HG03045 (cell line): ENCODE measurements around the gene KCNJ9.

Experiments
- ATAC-seq: cut with Tn5 transposase; IDR thresholded peaks from one replicate; pipeline ENCODE4 v1.9.1; 2021; ENCODE audit warnings: mild to moderate bottlenecking, moderate library complexity; ENCODE audit not compliant: unreplicated experiment

Gene KCNJ9

DNA sequence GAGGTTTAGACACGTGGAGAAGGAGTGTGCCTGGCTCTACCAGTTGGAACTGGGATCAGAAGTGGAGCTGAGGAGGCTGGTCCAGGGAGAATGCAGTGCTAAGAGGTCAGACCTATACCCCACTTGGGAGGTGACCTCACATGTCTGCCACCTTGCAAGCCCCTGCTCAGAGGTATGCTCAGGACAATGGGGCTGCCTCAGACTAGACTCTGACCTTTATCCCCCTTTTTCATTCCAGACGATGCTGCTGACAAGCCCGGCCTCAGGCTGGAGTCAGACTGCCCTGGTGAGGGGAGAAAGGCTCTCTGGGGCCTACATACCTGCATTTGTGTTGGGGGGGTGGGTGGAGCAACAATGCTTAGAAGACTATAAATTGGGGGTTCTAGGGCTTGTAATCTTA, 16.6 kb upstream of the KCNJ9 start:
- ATAC-seq: no peak

DNA sequence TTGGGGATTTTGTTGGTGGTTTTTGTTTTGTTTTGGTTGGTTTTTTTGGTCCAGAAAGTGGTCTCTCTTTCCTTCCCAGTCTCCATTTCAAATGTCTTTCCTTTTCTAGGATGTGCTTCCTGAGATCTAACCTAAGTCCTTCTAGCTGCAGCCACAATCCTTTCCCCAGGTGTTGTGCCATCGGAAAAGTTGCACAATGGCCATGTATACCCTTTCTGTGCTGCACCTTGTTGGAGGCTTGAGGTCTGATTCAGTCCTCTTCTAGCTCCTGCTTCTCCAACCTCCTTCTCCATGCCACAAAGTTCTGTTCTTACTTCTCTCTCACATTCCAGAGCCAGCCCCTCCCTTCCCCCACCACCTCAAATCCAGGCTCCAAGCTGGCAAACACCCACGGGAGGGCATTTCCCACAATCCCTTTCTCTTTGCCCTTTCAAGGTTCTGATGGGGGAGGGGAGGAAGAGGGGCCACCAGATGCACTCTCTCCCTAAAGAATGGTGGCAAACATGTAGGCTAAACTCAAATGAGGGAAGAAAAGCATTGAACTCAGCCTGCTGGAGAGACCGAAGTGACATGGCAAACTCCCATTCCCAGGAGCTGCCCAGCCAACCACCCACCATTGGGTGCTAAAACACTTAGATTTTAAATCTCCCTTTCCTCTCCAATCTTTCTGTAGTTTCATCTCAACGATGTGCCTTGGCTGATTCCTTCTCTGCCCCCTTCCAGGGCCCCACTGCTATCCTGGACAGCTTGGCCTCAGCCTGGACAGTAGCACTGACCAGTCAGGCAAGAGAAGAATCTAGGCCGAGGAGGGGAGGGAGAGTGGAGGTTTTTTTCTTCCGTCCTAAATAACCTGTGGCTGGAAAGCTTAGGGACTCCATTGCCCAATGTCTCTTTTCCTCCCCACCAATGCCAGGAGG, 14.3 kb upstream of the KCNJ9 start:
- ATAC-seq: no peak

DNA sequence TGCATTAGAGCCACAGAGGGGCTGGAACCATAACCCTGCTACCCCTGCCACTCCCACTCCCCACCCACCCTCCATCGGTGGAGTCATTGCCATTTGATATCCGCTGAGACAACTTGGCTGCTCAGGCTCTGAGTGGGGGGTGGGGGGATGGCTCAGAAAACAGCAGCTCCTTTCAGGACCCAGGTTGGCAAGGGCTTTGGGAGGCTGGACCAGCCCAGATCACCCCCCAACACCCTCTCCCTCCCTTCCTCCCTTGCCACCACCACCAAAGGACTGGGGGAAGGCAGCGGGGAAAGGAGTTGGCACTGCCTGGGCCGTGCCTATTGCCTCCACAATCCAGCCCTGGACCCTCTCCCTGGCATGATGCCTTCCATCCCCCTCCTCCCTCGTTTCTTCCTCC, 13.1 kb upstream of the KCNJ9 start:
- ATAC-seq: no peak

DNA sequence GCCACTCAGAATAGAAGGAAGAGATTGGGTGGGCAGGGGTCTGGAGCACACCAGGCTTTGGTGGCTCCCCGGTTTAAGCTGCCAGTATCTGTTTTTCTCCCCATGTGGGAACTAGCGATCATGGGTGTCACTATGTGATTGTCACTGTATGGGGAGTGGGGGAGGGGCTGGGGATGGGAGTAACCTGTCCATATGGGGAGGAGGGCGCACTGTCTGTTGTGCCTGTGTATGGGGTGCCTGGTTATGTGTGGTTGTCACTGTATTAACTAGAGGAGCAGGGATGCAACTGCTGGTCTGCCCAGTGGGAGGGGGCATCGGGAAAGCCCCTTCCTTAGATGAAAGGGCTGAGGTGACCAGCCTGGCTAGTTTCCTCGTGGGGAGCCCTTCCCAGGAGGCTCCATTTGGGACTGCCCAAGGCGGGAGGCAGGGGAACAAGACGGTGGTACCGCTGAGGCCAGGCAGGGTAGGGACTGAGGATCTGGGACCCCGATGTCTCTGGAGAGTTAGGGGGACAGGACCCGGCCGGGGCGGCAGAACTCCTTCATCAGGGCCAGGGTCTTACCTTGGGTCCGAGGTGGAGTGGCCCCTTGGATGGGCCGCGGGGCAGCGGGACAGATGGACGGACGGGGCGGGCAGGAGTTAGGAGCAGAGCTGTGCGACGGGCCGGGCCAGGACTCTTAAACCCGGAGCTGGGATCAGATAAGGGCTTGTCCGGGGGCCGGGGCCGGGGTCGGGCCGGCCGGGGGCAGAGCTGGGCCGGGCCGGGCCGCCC, 11.7 kb upstream of the KCNJ9 start, which contains the start of gene KCNJ10:
Gene KCNJ10 (minus strand): TSS at position 701 of the 772 bp plus-strand sequence. CDS start 27,628 bp downstream, outside the sequence.
- ATAC-seq: no peak

DNA sequence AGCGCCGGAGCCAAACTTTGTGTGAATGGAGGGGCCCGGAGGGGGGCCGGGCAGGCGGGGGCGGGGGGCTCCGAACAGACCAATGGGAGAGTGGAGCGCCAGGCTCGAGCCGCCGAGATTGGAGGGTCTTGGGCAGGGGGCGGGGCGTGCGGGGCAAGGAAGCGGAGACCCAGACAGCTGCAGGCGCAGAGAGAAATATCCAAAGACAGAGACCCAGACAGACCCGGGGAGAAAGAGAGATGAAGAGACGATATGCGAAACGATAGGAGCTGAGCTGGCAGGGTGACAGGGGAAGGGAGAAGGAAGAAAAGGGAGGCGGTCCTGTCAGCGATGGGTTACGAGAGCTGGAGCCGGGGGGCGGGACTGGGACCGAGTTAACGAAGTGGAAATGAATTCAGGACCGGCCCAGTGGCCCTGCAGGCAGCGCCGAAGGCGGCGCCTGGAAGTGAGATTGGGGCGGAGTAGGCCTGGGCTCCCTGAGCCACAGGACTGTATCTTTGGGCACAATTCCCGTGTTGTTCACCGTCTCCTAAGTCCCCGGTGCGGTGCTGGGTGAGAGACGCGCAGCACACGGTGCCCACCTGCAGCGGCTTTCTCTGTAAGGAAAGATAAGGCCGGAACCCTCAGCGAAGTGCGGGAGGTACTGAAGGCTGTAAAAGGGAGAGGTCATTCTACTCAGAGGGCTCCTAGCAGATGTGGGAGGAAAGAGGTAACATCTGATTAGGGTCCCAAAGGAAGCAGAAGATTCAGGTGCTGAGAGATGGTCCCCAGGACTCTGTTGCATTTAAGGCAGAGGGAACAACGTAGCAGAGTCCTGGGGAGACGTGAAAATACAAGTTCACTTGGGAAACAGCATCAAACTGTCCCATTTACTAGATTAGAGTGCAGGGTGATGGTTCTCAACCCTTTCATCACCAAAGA, 10.8 kb upstream of the KCNJ9 start:
- no peak for ATAC-seq

DNA sequence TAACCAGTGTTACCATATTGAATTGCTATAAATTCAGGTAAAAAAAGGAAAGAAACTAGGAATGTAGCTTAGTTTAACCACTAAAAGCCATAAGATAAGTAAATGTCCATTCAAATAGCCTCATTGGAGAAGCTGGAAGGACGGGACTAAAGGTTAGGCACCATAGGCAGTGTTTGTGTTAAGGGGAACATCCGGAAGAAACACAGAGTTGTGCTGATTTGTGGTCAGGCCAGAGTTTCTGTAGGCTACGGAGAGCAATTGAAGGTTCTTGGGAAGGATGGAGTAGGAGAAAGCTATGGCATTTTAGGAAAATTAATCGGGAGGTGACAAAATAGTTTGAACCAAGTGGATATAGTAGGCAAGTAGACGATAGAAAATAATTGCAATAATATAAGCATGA, 10.0 kb upstream of the KCNJ9 start:
- no peak for ATAC-seq

DNA sequence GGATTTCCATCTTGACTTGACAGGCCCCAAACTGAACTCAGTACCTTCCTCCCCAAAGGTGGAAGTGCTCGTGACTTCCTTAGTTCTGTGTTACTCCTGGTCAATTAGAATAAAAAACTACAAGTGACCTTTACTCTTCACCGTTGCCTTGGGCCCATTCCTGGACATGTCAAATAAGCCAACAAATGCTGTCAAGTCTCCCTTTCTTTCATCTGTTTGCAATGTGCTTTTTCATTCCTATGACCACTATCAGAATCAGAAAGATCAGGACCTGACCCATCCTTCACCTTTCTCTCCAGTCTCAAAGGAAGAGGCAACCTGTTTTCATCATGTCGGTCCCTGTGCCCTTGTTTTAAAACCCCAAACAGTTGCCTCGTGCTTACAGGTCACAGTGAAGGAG, 6.5 kb upstream of the KCNJ9 start:
- no peak for ATAC-seq

DNA sequence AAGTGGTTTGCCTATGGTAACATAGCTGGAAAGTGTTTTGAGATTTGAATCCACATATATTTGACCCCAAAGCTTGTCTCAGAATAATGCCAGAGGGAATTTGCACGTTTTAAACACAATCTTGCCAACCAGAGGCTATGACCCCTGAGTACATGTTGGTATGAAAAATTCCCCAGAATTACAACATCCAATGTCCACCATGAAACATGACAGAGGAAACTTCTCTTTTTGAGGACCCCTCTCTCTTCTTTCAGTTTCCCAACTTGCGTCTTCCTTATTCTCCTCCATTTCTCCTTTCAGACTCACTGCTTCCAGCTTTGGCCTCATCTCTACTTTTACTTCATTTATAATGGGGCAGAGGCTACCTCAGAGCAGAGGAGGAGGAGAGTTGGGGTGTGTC, 5.5 kb upstream of the KCNJ9 start:
- no peak for ATAC-seq

DNA sequence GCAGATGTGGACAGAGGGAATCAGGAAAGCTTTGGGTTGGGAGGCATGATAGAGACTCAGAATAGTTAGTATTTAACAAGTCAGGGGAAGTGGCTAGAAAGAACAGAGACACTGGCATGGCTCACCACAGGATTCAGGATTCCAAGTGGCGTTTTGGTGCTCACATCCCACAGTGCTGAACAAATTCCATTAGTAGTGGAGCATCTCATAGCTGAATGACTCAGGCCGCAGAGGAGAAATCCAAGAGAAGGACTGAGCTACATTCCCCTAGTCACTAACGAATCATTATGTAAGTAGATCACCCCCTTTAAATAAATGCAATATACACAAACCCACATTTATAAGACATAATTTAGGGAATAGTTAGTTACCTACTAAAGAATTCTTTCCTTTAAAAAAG, 5.0 kb upstream of the KCNJ9 start:
- ATAC-seq: no peak

DNA sequence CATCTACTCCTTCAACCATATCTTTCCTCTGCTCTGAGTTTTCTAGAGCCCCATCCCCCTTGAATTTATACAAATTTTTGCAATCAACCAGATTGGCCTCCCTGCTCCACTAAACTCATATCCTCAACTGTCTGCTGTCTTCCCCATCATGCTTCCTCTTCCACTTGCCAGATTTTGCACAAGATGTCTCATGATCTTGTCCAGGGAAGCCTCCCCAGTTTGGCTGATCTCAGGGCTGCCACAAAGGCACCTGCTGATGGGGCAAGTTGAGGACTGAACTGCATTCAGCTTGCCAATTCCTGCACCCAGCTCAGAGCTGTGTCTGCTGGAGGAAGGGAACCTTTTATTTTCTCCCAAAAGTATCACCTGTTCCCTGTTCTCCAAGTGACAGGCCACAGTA, 3.9 kb upstream of the KCNJ9 start:
- no peak for ATAC-seq

DNA sequence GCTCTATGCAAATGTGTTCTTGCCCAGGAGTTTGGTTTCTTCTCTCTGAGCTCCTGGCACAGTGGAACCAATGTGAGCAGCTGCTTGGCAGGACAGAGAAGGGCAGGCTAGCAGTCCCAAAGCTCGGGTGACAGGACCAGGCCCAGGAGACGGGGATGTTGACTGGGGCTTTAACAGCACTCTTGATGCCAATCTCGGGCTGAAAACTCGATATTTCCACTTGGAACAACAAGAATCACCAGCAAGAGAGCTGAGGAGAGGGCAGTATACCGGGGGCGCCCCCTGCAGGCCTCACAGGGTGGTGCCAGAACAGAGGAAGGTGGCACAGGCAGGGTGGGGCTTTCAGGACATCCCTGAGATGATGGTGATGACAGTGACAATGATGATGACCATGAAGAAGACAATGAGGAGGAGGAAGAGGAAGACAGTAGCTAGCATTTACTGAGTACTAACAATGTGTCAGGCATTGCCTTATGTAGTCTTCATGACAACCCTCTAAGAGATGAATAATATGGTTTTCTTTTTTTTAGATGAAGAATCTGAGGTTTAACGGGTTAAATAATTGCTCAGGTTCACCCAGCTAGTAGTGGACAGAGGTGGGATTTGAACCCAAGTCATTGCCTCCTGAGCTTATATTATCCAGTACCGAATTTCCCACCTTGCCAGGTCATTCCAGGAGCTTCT, 2.7 kb upstream of the KCNJ9 start:
- ATAC-seq: no peak

DNA sequence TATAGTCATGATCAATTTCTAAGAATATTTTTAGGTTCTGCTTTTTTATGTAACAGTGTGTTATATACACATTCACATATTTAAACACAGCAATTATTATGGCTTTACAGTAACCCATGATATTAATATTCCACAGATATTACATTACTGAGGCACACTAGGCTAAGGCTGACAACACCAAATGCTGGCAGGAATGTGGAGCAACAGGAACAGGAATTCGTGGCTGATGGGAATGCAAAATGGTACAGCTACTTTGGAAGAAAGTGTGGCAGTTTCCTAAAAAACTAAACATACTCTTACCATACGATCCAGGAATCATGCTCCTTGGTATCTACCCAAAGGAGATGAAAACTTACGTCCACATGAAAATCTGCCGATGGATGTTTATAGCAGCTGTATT, 1.9 kb upstream of the KCNJ9 start:
- no peak for ATAC-seq

DNA sequence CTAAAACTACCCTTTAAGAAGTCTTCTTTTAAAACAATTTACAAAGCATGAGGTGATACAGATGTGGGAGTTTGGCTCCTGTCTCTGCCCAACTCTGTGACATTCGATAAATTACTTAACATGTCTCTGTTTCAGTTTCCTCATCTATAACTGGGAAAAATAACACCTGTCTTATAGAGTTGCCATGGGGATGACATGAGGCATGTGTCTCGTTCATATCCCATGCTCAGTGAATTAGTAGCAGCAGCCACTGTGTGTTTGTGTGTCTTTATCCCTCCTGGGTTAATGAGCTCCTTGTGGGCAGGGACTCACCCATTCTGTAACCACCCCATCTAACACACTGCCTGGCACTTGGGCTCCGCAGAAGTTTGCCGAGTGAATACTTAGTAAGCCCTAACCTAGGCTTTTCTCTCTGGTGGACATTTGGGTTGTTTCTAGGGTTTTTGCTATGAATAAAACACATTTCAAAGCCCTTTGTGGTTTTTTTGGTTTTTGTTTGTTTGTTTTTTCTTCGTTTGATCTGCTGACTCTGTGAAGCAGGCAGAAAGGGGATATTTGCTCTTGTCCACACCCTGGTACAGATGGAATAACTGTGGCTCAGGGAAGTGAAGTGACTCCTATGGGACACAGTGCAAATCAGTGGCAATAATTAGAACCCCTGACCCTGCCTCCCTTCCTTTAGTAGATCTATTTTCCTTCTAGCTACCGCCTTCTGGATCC, 797 bp upstream of the KCNJ9 start:
- no peak for ATAC-seq

DNA sequence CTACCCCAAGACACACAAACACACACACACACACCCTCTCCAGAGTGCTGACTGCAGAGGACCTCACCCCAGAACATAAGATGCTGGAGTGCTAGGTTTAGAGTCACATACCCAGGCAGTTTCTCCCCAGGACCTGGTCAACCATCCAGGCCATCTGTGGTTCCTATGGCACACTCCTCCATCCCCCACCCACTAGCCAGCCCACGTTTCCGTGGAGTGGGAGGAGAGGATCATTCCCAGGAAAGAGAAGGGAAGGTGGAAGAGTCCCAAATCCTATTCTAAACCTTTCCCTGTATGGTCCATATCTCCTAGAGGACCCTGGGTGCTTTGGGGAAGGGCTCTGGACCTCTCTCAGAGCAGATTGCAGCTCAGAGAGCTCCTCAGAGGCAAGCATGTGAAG, 1.1 kb downstream of the KCNJ9 start:
- ATAC-seq: no peak

DNA sequence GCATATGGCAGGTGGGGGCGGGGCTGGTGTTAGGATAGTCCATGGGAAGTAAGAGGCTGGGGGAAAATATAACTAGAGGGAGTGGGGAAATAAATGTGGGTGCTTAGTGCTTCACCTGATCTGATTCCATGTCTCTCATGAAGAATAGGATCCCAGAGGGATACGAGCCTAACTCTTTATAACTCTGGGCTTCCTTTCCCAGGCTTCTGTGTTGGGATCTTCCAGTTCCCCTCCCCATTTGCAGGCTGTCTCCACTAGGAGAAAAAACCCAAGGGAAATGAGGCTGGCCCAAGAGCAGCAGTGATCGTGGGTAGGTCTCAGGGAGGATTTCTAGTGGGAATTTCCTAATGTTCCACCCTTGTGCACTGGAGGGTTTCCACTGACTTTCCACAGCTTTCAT, 1.6 kb downstream of the KCNJ9 start:
- no peak for ATAC-seq

DNA sequence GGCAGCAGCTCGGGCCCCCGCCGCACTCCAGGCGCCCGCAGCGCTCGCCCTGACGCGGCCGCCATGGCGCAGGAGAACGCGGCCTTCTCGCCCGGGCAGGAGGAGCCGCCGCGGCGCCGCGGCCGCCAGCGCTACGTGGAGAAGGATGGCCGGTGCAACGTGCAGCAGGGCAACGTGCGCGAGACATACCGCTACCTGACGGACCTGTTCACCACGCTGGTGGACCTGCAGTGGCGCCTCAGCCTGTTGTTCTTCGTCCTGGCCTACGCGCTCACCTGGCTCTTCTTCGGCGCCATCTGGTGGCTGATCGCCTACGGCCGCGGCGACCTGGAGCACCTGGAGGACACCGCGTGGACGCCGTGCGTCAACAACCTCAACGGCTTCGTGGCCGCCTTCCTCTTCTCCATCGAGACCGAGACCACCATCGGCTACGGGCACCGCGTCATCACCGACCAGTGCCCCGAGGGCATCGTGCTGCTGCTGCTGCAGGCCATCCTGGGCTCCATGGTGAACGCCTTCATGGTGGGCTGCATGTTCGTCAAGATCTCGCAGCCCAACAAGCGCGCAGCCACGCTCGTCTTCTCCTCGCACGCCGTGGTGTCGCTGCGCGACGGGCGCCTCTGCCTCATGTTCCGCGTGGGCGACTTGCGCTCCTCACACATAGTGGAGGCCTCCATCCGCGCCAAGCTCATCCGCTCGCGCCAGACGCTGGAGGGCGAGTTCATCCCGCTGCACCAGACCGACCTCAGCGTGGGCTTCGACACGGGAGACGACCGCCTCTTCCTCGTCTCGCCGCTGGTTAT, 2.8 kb downstream of the KCNJ9 start:
- ATAC-seq: peak; percentile 52

DNA sequence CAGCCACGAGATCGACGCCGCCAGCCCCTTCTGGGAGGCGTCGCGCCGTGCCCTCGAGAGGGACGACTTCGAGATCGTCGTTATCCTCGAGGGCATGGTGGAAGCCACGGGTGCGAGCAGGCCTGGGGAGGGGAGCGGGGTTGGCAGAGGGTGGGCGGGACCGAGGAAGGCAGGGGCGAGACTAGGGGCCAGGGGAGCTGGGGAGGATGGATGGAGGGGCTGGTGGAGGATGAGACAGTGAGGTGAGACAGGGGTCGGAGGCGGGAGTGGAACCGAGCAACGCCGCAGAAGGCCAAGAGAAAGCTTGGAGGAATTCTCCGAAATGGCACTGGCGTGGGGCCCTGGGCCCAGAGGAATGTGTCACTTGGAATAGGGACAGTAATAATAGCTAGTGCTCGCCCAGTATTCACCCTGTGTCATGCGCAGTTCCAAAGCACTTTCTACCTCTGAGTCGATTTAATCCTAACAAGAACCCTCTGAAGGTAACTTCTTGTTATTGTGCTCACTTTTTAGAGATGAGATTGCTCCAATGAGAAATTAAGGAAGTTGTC, 3.5 kb downstream of the KCNJ9 start:
- no peak for ATAC-seq

DNA sequence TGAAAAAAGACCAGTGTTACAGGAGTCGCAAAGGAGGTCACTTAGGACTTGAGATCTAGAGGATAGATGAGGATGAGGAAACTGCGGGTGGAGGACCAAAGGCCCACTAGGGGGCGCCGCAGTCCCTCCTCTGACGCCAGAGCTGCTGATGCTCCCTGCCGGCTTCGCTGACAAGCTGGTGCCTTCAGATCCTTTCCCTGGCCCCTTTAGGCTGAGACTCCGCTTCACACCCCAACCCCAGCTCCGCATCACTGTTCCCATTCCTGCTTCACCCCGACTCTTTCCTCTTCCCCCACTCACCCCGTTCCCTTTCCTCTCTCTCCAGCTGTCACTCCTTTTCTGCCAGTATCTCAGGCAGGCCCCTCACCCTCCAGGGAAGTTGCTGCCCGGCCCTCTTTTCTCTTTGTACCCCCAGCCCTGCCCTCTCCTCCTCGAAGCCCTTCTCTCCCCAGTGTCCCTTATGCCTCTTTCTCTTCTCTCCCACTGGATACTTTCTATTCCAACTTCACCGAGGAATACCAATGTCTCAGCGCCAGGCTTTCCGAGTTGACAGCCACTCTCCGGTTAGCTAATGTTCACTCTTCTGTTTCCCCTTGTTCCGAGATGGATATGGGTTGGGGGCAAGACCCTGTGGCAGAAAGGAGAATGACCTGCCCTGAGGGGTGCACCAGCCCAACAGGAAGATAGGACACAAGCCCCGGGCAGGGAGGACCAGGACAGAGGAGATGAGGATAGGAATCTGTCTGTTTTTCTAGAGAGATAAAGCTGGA, 4.5 kb downstream of the KCNJ9 start:
- ATAC-seq: no peak
